AG10803 (cell line): ENCODE data around the gene IFT88.
A peak's percentile ranks its signal among the peaks of the same experiment; 100 is the strongest.

Source experiments
- DNase-seq: peaks from one replicate; pipeline ENCODE4 v3.0.0; 2010; ENCODE audit warnings: low read depth
- H3K4me3 ChIP-seq: 2 replicates; pipeline ENCODE4 v1.5.1; 2011; ENCODE audit warnings: mild to moderate bottlenecking, low read length, control low read depth
- CTCF ChIP-seq: conservative IDR thresholded peaks from 2 replicates; pipeline ENCODE4 v1.5.1; 2011; ENCODE audit warnings: mild to moderate bottlenecking, low read length, control low read depth, inconsistent platforms

Gene IFT88

GRCh38 chr13:20546556-20546955 is 20.4 kb upstream of the IFT88 start:
- TF ChIP-seq CTCF = no peak
- no peak for DNase-seq
- H3K4me3 ChIP-seq = no peak overlapping the region

GRCh38 chr13:20547479-20547908 is 19.5 kb upstream of the IFT88 start:
- no peak for TF ChIP-seq CTCF
- H3K4me3 ChIP-seq = no peak overlapping the region
- DNase-seq = no peak

GRCh38 chr13:20550799-20551198 is 16.2 kb upstream of the IFT88 start:
- peak; percentile 4 for DNase-seq
- no peak overlapping the region for H3K4me3 ChIP-seq
- no peak for TF ChIP-seq CTCF

GRCh38 chr13:20553311-20553710 is 13.6 kb upstream of the IFT88 start:
- no peak for TF ChIP-seq CTCF
- peak; percentile 9 for DNase-seq
- H3K4me3 ChIP-seq = no peak overlapping the region

GRCh38 chr13:20558982-20559381 is 8.0 kb upstream of the IFT88 start:
- no peak overlapping the region for H3K4me3 ChIP-seq
- no peak for DNase-seq
- TF ChIP-seq CTCF = no peak

- TF ChIP-seq CTCF = no peak
- DNase-seq = no peak
- H3K4me3 ChIP-seq = no peak overlapping the region
Observed at GRCh38 chr13:20559659-20560356, 7.1 kb upstream of the IFT88 start.

GRCh38 chr13:20561741-20562140 is 5.2 kb upstream of the IFT88 start:
- DNase-seq = no peak
- no peak overlapping the region for H3K4me3 ChIP-seq
- no peak for TF ChIP-seq CTCF
